ENCODE data around the gene NUPR1.

DNA sequence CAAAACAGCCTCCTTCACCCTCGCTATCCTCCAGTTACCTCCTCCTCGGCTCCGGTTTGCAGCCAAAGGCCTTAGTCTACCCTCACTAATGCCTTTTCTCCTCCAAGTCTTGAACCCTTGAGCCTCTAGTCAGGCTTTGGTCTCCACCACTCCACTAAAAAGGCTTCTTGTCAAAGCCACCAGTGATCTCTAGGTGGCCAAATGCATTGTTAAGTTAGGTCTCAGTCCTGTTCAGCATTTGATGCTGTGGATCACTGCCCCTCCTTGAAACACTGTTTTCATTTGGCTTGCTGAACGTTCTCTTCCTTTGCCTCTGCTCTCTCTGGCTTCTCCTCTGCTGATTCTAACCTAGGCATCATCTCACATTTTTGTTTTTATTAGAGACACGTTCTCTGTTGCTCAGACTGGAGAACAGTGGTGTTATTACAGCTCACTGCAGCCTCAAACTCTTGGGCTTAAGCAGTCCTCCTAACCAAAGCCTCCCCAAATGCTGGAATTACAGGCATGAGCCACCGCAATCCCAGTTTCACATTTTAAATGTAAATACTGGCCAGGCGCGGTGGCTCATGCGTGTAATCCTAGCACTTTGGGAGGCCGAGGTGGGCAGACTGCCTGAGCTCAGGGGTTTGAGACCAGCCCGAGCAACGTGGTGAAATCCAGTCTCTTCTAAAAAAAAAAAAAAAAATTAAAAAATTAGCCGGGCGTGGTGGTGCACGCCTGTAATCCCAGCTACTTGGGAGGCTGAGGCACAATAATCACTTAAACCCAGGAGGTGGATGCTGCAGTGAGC lies 16.1 kb upstream of the NUPR1 start:
- TF ChIP-seq, protein P1, sequence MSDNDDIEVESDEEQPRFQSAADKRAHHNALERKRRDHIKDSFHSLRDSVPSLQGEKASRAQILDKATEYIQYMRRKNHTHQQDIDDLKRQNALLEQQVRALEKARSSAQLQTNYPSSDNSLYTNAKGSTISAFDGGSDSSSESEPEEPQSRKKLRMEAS (IDR thresholded peaks at IDR 0.05) = no peak
- no peak for TF ChIP-seq TCF12 (IDR thresholded peaks at IDR 0.05; ENCODE audit: low read depth)
- no peak for TF ChIP-seq CEBPB (IDR thresholded peaks at IDR 0.05)
- no peak for TF ChIP-seq TAF1 (IDR thresholded peaks at IDR 0.05; ENCODE audit: low read depth)
- TF ChIP-seq REST (IDR thresholded peaks at IDR 0.05; ENCODE audit: low read depth) = no peak
- no peak for TF ChIP-seq CREB1 (IDR thresholded peaks at IDR 0.05; ENCODE audit: low read depth)
- no peak for TF ChIP-seq RAD21 (IDR thresholded peaks at IDR 0.05; ENCODE audit: low read depth)
